GM19328 (cell line): ENCODE measurements around the gene SNPH.

Experiments used
- ATAC-seq: cut with Tn5 transposase; IDR thresholded peaks from one replicate; pipeline ENCODE4 v1.9.1; 2021; ENCODE audit warnings: mild to moderate bottlenecking, moderate library complexity; ENCODE audit not compliant: unreplicated experiment

Gene SNPH

GRCh38 chr20:1305712-1306111, 39.6 kb downstream of the SNPH start:
- no peak for ATAC-seq

GRCh38 chr20:1306316-1307135, 40.4 kb downstream of the SNPH start:
- ATAC-seq: no peak

GRCh38 chr20:1307171-1307570, 41.1 kb downstream of the SNPH start:
- no peak for ATAC-seq

GRCh38 chr20:1307571-1307971, 41.5 kb downstream of the SNPH start:
- ATAC-seq: no peak

GRCh38 chr20:1308067-1308701, 42.1 kb downstream of the SNPH start:
- ATAC-seq: no peak

- no peak for ATAC-seq
These were observed 42.6 kb downstream of the SNPH start for GRCh38 chr20:1308702-1309095.

- no peak for ATAC-seq
These were observed 43.3 kb downstream of the SNPH start for GRCh38 chr20:1309439-1309847.

GRCh38 chr20:1310071-1310470, 44.0 kb downstream of the SNPH start:
- no peak for ATAC-seq

- ATAC-seq: no peak
These were observed 44.6 kb downstream of the SNPH start for GRCh38 chr20:1310506-1311190.

- no peak for ATAC-seq
These were observed 46.2 kb downstream of the SNPH start for GRCh38 chr20:1312308-1312707.

GRCh38 chr20:1312904-1313235, 46.8 kb downstream of the SNPH start:
- no peak for ATAC-seq

- ATAC-seq: no peak
These were observed 47.3 kb downstream of the SNPH start for GRCh38 chr20:1313236-1313964.

GRCh38 chr20:1315804-1316203, 49.7 kb downstream of the SNPH start:
- no peak for ATAC-seq

GRCh38 chr20:1317545-1318255, 51.6 kb downstream of the SNPH start:
- no peak for ATAC-seq

GRCh38 chr20:1319051-1319450, 53.0 kb downstream of the SNPH start:
- no peak for ATAC-seq

- ATAC-seq: no peak
These were observed 53.4 kb downstream of the SNPH start for GRCh38 chr20:1319462-1319861.

- no peak for ATAC-seq
These were observed 53.9 kb downstream of the SNPH start for GRCh38 chr20:1320016-1320415.

GRCh38 chr20:1320902-1321653, 55.0 kb downstream of the SNPH start:
- no peak for ATAC-seq

- ATAC-seq: no peak
These were observed 55.5 kb downstream of the SNPH start for GRCh38 chr20:1321654-1321939.

- ATAC-seq: no peak
These were observed 56.6 kb downstream of the SNPH start for GRCh38 chr20:1322511-1323245.
